ENCODE results near the gene ALG12. TPM values are rescaled to one million over a fixed set of nuclear protein-coding genes. Genes with fewer than 3 reads are reported as not detected.

ALG12 gene
- total and polyA plus RNA-seq, 2 of the 13 experiments (the other 11 are each of a cell fraction or from before 2014, with no cell fraction given), result 7.8 to 15.8 TPM

GRCh38 chr22:49958931-49959781, 40.9 kb upstream of the ALG12 start (continued):
- TF ChIP-seq ZNF235 (CRISPR knock-in tag; IDR thresholded peaks at IDR 0.05; ENCODE audit: borderline replicate concordance), result no peak
- TF ChIP-seq ZNF549 (CRISPR knock-in tag; IDR thresholded peaks at IDR 0.05), result no peak
- TF ChIP-seq ZNF607 (CRISPR knock-in tag; IDR thresholded peaks at IDR 0.05; ENCODE audit: borderline replicate concordance), result no peak; the same call in 1 of the 2 replicates
- TF ChIP-seq UBTF (CRISPR knock-in tag; IDR thresholded peaks at IDR 0.05), result peak; percentile 21; the same call in 1 of the 2 replicates
- no peak; the same call in 1 of the 2 replicates for TF ChIP-seq SAFB2 (CRISPR knock-in tag; IDR thresholded peaks at IDR 0.05; ENCODE audit: borderline replicate concordance, low read depth)
- peak; percentile 71 for TF ChIP-seq ZNF335 (CRISPR knock-in tag; IDR thresholded peaks at IDR 0.05)
- no peak for TF ChIP-seq JUNB (CRISPR knock-in tag; IDR thresholded peaks at IDR 0.05; ENCODE audit: borderline replicate concordance)
- no peak for TF ChIP-seq KLF12 (CRISPR knock-in tag; IDR thresholded peaks at IDR 0.05; ENCODE audit: borderline replicate concordance)
- TF ChIP-seq NFYB (CRISPR knock-in tag; IDR thresholded peaks at IDR 0.05), result no peak
- TF ChIP-seq SSRP1 (CRISPR knock-in tag; IDR thresholded peaks at IDR 0.05), result peak; percentile 29; the same call in 1 of the 2 replicates
- no peak for TF ChIP-seq GATA4 (IDR thresholded peaks at IDR 0.05; ENCODE audit: borderline replicate concordance, low read depth)
- TF ChIP-seq SAP130 (CRISPR knock-in tag; IDR thresholded peaks at IDR 0.05; ENCODE audit: low read depth), result peak; percentile 85
- no peak for TF ChIP-seq ZNF280D (CRISPR knock-in tag; IDR thresholded peaks at IDR 0.05)
- peak; percentile 17; the same call in 1 of the 2 replicates for TF ChIP-seq DMAP1 (CRISPR knock-in tag; IDR thresholded peaks at IDR 0.05)
- 0 out of 2 replicates have a peak, but pooled peaks have one; percentile 66 for TF ChIP-seq MYC (CRISPR knock-in tag; IDR thresholded peaks at IDR 0.05; ENCODE audit: borderline replicate concordance)
- peak; percentile 40; the same call in 1 of the 2 replicates for TF ChIP-seq IRF2 (CRISPR knock-in tag; IDR thresholded peaks at IDR 0.05)
- no peak for TF ChIP-seq ZNF512 (CRISPR knock-in tag; IDR thresholded peaks at IDR 0.05)
- TF ChIP-seq CC2D1A (CRISPR knock-in tag; IDR thresholded peaks at IDR 0.05), result no peak
- TF ChIP-seq ZNF552 (CRISPR knock-in tag; IDR thresholded peaks at IDR 0.05; ENCODE audit: borderline replicate concordance), result no peak
- no peak for TF ChIP-seq ZBTB44 (CRISPR knock-in tag; IDR thresholded peaks at IDR 0.05)
- TF ChIP-seq ZKSCAN5 (CRISPR knock-in tag; IDR thresholded peaks at IDR 0.05), result no peak
- TF ChIP-seq HMG20B (CRISPR knock-in tag; conservative IDR thresholded peaks at IDR 0.05), result no peak
